Measurements from ENCODE around the gene LAMC2.

LAMC2 gene

DNA sequence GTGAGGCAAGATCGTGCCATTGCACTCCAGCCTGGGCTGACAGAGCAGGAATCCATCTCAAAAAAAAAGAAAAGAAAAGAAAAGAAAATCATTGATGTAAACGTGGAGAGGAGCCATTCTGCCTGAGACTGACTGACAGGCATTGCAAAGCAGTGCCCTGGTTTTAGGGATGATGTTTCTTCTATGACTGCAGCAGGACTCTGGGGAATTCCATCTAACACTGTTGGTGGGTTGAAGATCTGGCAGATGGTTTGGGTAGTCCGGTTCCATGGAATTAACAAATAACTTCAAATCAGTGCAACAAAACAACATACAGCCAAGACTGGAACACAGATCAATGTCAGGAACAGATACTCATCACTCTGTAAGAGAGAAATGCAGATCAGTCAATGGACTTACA is 17.8 kb upstream of the LAMC2 start:
- H3K36me3 ChIP-seq (ENCODE audit: insufficient read depth, low read length): no peaks in the 10 kb centered on the region
- no peak overlapping the region for H3K4me2 ChIP-seq (ENCODE audit: low read length)
- no peak overlapping the region for H3K4me3 ChIP-seq (ENCODE audit: low read length)
- H3K9me3 ChIP-seq (replicated peaks; ENCODE audit: low read length): no peaks in the 10 kb centered on the region
- H3K27me3 ChIP-seq (ENCODE audit: control insufficient read depth, insufficient read depth, low read length): no peaks in the 10 kb centered on the region
- H3K4me1 ChIP-seq (ENCODE audit: control insufficient read depth, insufficient read depth, low read length): peaks cover 24% of the 10 kb centered on the region
- no peak overlapping the region for H3K9ac ChIP-seq (ENCODE audit: low read depth, low read length)

DNA sequence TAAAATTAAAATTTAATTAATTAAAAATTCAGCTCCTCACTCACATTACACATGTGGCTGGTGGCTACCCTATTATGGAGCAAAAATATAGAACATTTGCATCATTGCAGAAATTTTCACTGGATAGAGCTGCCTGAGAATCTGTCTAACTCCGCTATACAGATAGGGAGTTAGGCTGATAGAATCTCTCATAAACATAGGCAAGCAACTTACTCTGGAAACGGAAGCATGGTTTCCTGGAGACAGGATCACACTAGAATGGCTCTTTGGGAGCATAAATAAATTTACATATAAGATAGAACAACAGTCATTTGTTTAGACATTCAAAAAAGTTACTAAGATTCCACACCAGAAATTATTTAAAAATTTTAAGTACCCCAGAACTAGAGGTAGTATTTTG is 12.2 kb upstream of the LAMC2 start:
- Histone ChIP-seq H3K4me1 (ENCODE audit: control insufficient read depth, insufficient read depth, low read length) (peaks cover 10% of the 10 kb centered on the region), H3K9ac (ENCODE audit: low read depth, low read length) (no peak overlapping the region), H3K27me3 (ENCODE audit: control insufficient read depth, insufficient read depth, low read length) (no peaks in the 10 kb centered on the region), H3K36me3 (ENCODE audit: insufficient read depth, low read length) (no peaks in the 10 kb centered on the region), H3K9me3 (replicated peaks; ENCODE audit: low read length) (no peaks in the 10 kb centered on the region), H3K4me2 (ENCODE audit: low read length) (no peak overlapping the region), H3K4me3 (ENCODE audit: low read length) (no peak overlapping the region)

DNA sequence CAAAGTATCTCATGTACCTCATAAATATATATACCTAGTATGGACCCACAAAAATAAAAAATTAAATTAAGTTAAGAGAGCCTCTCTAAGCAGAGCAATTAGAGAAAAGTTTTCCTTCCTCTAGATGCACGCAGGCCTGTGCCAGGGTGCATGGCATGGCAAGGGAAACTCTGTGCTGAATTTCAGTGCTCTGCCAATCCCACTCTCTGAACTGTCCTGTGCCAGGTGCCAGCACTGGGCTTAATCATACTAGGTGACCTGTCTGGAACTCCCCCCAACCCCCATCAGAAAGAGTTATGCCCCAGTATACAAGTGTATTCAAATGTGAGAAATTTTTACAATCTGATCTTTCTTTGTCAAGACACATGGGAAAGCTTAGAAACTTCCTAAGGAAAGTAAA is 10.4 kb upstream of the LAMC2 start:
- Histone ChIP-seq H3K9me3 (replicated peaks; ENCODE audit: low read length) (no peaks in the 10 kb centered on the region), H3K27me3 (ENCODE audit: control insufficient read depth, insufficient read depth, low read length) (no peaks in the 10 kb centered on the region), H3K9ac (ENCODE audit: low read depth, low read length) (no peak overlapping the region), H3K4me2 (ENCODE audit: low read length) (no peak overlapping the region), H3K4me3 (ENCODE audit: low read length) (no peak overlapping the region), H3K36me3 (ENCODE audit: insufficient read depth, low read length) (no peaks in the 10 kb centered on the region), H3K4me1 (ENCODE audit: control insufficient read depth, insufficient read depth, low read length) (peaks cover 17% of the 10 kb centered on the region)

DNA sequence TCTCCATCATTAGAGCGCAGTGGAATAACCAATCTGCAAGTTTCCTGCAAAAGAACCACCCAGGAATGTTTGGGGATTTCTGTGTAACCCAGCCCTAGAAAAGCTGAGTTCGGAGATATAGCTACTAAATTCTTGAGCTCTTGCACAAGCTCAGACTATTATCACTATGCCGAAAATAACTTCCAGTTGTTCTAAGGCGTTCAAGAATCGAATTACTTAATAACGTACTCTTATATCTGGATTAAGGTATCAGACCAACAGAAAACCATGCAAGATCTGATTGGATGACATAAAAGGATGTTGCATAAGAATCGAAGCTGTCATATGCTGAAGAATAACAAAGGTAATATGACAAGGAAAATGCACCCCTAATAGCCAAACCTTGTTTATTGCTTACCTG is 7.5 kb upstream of the LAMC2 start:
- Histone ChIP-seq H3K36me3 (ENCODE audit: insufficient read depth, low read length) (no peaks in the 10 kb centered on the region), H3K27me3 (ENCODE audit: control insufficient read depth, insufficient read depth, low read length) (no peaks in the 10 kb centered on the region), H3K4me1 (ENCODE audit: control insufficient read depth, insufficient read depth, low read length) (peaks cover 26% of the 10 kb centered on the region), H3K9ac (ENCODE audit: low read depth, low read length) (no peak overlapping the region), H3K4me2 (ENCODE audit: low read length) (peak overlapping the region; percentile 10), H3K4me3 (ENCODE audit: low read length) (no peak overlapping the region), H3K9me3 (replicated peaks; ENCODE audit: low read length) (no peaks in the 10 kb centered on the region)

DNA sequence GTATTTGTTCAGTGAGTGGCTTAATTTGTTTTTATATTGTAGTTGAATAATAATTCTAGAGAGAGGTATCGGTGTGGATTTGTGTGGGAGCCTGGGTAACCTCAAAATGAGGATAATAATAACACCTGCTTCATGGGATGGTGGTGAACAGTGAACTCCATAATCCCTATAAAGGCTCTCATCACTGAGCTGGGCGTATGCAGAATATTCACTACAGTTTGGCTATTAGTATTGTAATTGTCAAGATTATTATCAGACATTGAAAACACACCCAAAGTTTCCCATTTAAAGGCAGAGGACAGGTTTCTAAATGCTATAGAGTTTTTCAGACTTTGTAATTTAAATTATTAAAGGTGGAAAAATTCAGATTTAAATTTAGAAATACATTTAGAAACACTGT is 7.0 kb upstream of the LAMC2 start:
- no peak overlapping the region for H3K4me3 ChIP-seq (ENCODE audit: low read length)
- H3K36me3 ChIP-seq (ENCODE audit: insufficient read depth, low read length): no peaks in the 10 kb centered on the region
- no peak overlapping the region for H3K4me2 ChIP-seq (ENCODE audit: low read length)
- no peaks in the 10 kb centered on the region for H3K9me3 ChIP-seq (replicated peaks; ENCODE audit: low read length)
- no peak overlapping the region for H3K9ac ChIP-seq (ENCODE audit: low read depth, low read length)
- peaks cover 26% of the 10 kb centered on the region for H3K4me1 ChIP-seq (ENCODE audit: control insufficient read depth, insufficient read depth, low read length)
- H3K27me3 ChIP-seq (ENCODE audit: control insufficient read depth, insufficient read depth, low read length): no peaks in the 10 kb centered on the region

DNA sequence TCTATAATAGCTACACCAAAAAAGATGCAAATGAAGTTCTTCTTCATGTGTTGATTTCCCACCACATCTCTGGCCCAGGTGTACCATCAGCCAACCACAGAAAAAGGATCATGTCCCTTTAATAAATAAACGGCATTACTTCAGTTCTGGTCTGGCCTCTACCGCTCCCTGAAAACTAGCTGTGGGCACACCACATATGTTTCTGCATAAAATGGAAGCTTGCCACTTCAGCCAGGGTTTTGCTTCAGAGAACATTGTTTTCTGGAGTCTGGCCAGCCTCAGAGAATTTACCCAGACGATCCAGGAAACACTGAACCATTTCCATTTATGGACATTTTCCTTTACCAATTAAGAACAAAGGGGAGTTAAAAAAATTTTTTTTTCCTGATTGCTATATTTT is 5.8 kb upstream of the LAMC2 start:
- Histone ChIP-seq H3K4me3 (ENCODE audit: low read length) (no peak overlapping the region), H3K27me3 (ENCODE audit: control insufficient read depth, insufficient read depth, low read length) (no peaks in the 10 kb centered on the region), H3K9ac (ENCODE audit: low read depth, low read length) (peak overlapping the region; percentile 62), H3K4me2 (ENCODE audit: low read length) (peak overlapping the region; percentile 64), H3K4me1 (ENCODE audit: control insufficient read depth, insufficient read depth, low read length) (peaks cover 26% of the 10 kb centered on the region), H3K36me3 (ENCODE audit: insufficient read depth, low read length) (no peaks in the 10 kb centered on the region), H3K9me3 (replicated peaks; ENCODE audit: low read length) (no peaks in the 10 kb centered on the region)

DNA sequence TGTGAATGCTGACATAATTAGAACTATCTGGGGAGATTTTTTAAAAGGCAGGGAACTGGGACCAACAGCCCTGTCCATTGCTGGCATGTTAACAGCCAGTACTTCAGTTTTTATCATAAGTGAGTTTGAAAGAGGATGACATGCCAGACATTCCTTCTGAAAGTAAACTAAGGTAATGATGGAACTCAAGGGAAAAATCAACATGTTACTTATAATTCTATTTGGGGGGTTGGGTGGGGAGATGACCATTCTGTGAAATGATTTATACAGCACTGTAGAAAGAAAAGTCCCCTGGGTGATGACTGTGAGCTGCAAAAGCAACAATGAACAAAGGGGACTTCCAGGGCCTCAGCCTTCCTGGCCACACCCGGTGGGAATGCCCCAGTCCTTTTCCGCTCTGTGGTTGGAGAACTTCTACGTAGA is 5.4 kb upstream of the LAMC2 start:
- Histone ChIP-seq H3K27me3 (ENCODE audit: control insufficient read depth, insufficient read depth, low read length) (no peaks in the 10 kb centered on the region), H3K36me3 (ENCODE audit: insufficient read depth, low read length) (no peaks in the 10 kb centered on the region), H3K4me3 (ENCODE audit: low read length) (no peak overlapping the region), H3K9ac (ENCODE audit: low read depth, low read length) (peak overlapping the region; percentile 62), H3K4me2 (ENCODE audit: low read length) (peak overlapping the region; percentile 64), H3K4me1 (ENCODE audit: control insufficient read depth, insufficient read depth, low read length) (peaks cover 26% of the 10 kb centered on the region), H3K9me3 (replicated peaks; ENCODE audit: low read length) (no peaks in the 10 kb centered on the region)

DNA sequence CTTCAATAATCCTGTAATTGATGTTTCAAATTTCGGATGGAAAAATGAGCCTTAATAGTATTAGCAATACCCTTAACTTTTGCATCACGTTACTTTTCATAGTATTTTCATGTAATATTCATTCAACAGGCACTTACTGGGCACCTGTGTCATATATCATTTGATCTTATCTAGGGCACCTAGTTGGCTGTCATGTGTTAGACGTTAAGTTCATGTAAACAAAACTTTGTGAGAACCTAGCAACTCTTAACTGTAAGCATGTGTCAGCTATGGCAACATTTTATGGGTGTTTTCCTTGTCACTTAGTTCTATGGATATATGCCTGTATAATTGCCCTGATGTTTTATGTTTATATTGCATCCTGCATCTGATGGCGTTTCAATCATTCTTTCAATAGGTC is 777 bp downstream of the LAMC2 start:
- H3K4me1 ChIP-seq (ENCODE audit: control insufficient read depth, insufficient read depth, low read length): peaks cover 5% of the 10 kb centered on the region
- H3K9ac ChIP-seq (ENCODE audit: low read depth, low read length): no peak overlapping the region
- no peak overlapping the region for H3K4me2 ChIP-seq (ENCODE audit: low read length)
- H3K27me3 ChIP-seq (ENCODE audit: control insufficient read depth, insufficient read depth, low read length): no peaks in the 10 kb centered on the region
- no peak overlapping the region for H3K4me3 ChIP-seq (ENCODE audit: low read length)
- no peaks in the 10 kb centered on the region for H3K36me3 ChIP-seq (ENCODE audit: insufficient read depth, low read length)
- H3K9me3 ChIP-seq (replicated peaks; ENCODE audit: low read length): no peaks in the 10 kb centered on the region

DNA sequence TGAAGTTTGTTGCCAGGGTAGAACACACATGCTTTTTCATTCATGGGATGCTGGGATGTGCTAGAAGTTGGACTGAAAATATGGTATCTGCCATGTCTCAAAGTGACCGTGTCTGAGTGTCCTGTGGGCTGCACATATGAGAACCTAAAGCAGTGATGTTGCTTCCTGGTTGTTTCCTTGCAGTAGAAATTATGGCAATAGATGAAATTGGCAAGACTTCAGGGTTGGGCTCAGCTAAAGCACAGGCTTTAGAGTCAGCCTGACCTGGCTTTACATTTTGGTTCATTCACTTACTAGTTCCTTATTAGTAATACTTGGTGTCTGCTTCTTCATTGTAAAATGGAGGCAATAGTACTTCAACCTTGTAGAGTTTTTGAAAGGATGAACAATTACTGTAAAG is 2.2 kb downstream of the LAMC2 start:
- Histone ChIP-seq H3K27me3 (ENCODE audit: control insufficient read depth, insufficient read depth, low read length) (no peaks in the 10 kb centered on the region), H3K9ac (ENCODE audit: low read depth, low read length) (no peak overlapping the region), H3K36me3 (ENCODE audit: insufficient read depth, low read length) (no peaks in the 10 kb centered on the region), H3K4me2 (ENCODE audit: low read length) (no peak overlapping the region), H3K4me3 (ENCODE audit: low read length) (no peak overlapping the region), H3K9me3 (replicated peaks; ENCODE audit: low read length) (no peaks in the 10 kb centered on the region), H3K4me1 (ENCODE audit: control insufficient read depth, insufficient read depth, low read length) (peaks cover 13% of the 10 kb centered on the region)

DNA sequence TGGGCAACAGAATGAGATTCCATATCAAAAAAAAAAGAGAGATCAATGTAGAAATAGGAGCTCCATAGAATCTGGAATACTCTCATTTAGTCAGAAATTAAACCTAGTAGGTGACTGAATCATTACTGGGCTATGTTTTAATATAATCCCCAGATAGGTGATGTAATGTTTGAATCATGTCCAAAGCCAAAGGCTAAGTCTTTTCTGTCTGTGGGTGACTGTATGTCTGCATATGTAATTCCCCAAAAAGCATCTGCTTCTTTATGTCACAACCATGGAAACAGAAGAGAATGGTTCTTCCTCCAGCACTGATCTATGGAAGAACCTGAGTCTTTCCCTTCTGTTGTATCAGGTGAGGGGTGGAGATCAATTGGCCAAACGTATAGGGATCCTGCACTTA is 5.8 kb downstream of the LAMC2 start:
- H3K9ac ChIP-seq (ENCODE audit: low read depth, low read length): peak overlapping the region; percentile 6
- no peaks in the 10 kb centered on the region for H3K9me3 ChIP-seq (replicated peaks; ENCODE audit: low read length)
- no peak overlapping the region for H3K4me3 ChIP-seq (ENCODE audit: low read length)
- H3K27me3 ChIP-seq (ENCODE audit: control insufficient read depth, insufficient read depth, low read length): no peaks in the 10 kb centered on the region
- no peaks in the 10 kb centered on the region for H3K36me3 ChIP-seq (ENCODE audit: insufficient read depth, low read length)
- no peak overlapping the region for H3K4me2 ChIP-seq (ENCODE audit: low read length)
- peaks cover 26% of the 10 kb centered on the region for H3K4me1 ChIP-seq (ENCODE audit: control insufficient read depth, insufficient read depth, low read length)

DNA sequence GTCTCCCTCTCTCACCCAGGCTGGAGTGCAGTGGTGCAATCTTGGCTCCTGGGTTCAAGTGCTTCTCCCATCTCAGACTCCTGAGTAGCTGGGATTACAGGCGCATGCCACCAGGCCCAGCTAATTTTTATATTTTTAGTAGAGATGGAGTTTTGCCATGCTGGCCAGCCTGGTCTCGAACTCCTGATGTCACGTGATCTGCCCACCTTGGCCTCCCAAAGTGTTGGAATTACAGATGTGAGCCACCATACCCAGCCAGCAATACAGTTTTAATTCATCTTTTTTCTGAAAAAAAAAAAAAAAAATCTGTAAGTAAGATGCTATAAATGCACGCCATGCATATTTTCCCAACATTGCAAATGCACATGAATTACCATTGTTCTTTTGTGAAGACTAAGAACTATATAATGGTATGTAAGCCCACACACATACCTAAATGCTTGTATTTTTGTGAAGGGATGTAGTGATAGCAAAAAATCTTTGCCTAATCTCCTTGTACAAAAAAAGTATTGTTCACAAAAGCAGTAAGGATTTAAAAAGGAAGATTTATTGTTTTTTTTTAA is 8.0 kb downstream of the LAMC2 start:
- Histone ChIP-seq H3K9me3 (replicated peaks; ENCODE audit: low read length) (no peaks in the 10 kb centered on the region), H3K4me3 (ENCODE audit: low read length) (no peak overlapping the region), H3K36me3 (ENCODE audit: insufficient read depth, low read length) (no peaks in the 10 kb centered on the region), H3K4me1 (ENCODE audit: control insufficient read depth, insufficient read depth, low read length) (peaks cover 26% of the 10 kb centered on the region), H3K27me3 (ENCODE audit: control insufficient read depth, insufficient read depth, low read length) (no peaks in the 10 kb centered on the region), H3K4me2 (ENCODE audit: low read length) (no peak overlapping the region), H3K9ac (ENCODE audit: low read depth, low read length) (no peak overlapping the region)

DNA sequence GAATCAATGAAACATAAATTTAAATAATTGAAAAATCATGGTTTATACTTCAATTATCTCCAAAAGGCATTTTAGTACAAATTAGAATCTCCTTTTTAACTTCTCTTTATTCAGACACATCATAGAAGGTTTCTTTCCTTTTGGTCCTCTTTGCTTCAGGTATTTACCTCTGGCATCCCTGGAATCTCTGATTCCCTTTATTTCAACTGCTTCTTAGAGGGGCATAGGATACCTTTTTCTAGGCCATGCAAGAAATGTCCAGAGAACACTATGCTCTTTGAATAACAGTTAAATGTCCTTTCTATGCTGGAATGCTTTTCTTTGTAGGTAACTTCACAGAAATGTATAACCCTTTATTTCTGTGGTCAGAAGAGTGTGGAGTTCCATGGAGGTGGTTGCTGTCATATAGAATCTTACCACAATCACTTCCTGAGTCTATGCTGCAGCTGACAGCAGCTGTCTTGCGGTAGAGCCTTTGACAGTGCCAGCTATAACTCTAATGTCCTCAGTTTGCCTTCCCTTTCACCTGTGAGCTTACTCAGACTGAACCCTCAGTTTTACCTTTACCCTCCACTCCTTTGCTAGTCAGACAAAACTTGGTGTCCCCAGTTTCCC is 8.6 kb downstream of the LAMC2 start:
- Histone ChIP-seq H3K9ac (ENCODE audit: low read depth, low read length) (no peak overlapping the region), H3K36me3 (ENCODE audit: insufficient read depth, low read length) (no peaks in the 10 kb centered on the region), H3K4me1 (ENCODE audit: control insufficient read depth, insufficient read depth, low read length) (peaks cover 26% of the 10 kb centered on the region), H3K4me2 (ENCODE audit: low read length) (peak overlapping the region; percentile 11), H3K9me3 (replicated peaks; ENCODE audit: low read length) (no peaks in the 10 kb centered on the region), H3K4me3 (ENCODE audit: low read length) (no peak overlapping the region), H3K27me3 (ENCODE audit: control insufficient read depth, insufficient read depth, low read length) (no peaks in the 10 kb centered on the region)
